ENCODE results near the gene EIF2B1.
"Not testable (repeated sequence)": the region's sequence is repeated elsewhere in the genome, so short reads cannot be mapped to it uniquely, and the experiment has no call there.

The EIF2B1 gene

DNA sequence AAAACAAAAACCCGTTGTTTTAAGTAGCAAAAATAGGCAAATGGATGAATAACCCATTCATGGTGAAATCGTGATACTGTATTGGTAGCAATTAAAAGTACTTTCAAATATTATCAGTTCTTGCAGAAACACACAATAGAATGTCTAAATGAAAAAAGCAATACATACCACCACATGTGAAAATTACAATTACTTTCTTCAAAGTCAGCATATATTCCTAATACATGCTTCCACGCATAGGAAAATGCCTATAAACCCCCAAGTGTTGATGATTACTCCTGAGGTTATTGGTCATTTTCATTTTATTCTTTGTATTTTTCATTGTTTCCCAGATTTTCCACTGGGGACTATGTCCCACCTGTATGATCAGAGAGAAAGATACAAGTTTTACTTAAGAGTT is 16.3 kb downstream of the EIF2B1 start:
- no peak for DNase-seq

- DNase-seq, result no peak
Observed at GRCh38 chr12:123614531-123614930, 19.0 kb downstream of the EIF2B1 start.

DNA sequence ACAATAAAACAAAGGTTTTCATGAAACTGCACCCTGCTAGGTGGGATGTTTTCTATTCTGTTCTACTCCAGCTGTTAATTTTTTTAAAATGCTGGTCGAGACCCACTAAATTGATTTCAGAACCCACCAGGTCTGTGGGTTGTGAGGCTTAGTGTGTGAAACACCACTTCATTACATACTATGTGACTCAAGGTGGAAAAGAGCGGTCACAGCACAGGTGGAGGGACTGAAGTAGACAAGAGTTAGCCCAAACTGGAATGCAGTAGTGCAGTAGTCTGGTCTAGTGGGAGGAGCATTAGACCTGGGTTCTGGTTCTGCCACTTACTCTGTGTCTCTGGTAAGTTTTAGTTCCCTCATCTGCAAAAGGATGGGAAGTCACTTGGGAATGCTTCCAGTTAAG is 19.4 kb downstream of the EIF2B1 start:
- no peak for DNase-seq

- no peak for DNase-seq
Observed at GRCh38 chr12:123608182-123608581, 25.3 kb downstream of the EIF2B1 start.

- no peak for DNase-seq
Observed at GRCh38 chr12:123607756-123608155, 25.7 kb downstream of the EIF2B1 start.

DNA sequence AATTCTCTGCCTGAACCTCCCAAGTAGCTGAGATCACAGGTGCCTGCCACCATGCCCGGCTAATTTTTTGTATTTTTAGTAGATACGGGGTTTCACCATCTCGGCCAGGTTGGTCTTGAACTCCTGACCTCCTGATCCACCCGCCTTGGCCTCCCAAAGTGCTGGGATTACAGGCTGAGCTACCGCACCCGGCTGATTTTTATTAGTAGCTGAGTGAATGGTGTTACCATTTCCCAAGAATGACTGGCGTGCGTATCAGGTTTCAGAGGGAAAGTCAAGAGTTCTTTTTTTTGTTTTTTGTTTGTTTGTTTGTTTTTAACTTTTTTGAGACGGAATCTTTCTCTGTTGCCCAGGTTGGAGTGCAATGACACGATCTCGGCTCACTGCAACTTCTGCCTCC is 30.0 kb downstream of the EIF2B1 start:
- DNase-seq, result not testable (repeated sequence)

GRCh38 chr12:123602651-123603195 is 30.8 kb downstream of the EIF2B1 start:
- DNase-seq, result peak; percentile 36

- DNase-seq, result peak; percentile 93
Observed at GRCh38 chr12:123601602-123602489, 31.6 kb downstream of the EIF2B1 start, which contains the start of gene DDX55. TSS of gene DDX55 (plus strand) at chr12:123602099. CDS start at chr12:123602149, 50 bp downstream.

GRCh38 chr12:123599721-123600120 is 33.8 kb downstream of the EIF2B1 start:
- DNase-seq, result no peak

DNA sequence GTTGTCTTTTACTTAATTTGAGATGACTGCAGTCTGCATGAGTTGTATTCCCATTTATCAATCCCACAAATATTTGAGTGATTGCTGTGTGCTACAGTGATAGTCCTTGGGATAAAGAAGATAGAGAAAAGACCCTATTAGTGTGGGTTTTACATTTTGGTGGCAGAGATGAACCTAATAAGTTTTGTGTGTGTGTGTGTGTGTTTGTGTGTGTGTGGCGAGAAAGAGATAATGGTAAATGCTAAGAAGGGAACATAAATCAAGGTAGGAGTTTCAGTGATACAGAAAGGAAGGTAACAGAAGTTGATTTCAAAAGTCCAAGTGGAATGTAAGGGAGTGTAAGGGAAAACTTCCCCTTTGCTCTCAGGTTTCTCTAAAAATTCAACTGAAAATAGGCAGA is 34.2 kb downstream of the EIF2B1 start:
- DNase-seq, result no peak

DNA sequence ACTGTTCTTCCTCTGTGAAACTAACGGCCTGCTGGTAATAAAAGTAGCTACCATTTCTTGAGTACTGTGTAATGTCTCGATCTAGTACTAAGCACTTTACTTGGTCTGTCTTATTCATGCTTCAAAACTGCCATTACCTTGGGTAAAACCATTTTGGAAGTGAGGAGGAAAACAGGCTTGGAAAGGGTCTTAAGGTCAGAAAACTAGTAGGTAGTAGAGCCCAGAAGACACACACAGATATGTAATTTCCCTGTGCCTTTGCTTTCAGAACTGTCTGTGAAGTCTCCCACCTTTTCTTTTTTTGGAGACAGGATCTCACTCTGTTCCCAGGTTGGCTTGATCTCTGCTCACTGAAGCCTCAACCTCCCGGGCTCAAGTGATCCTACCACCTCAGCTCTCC is 35.0 kb downstream of the EIF2B1 start:
- no peak for DNase-seq

DNA sequence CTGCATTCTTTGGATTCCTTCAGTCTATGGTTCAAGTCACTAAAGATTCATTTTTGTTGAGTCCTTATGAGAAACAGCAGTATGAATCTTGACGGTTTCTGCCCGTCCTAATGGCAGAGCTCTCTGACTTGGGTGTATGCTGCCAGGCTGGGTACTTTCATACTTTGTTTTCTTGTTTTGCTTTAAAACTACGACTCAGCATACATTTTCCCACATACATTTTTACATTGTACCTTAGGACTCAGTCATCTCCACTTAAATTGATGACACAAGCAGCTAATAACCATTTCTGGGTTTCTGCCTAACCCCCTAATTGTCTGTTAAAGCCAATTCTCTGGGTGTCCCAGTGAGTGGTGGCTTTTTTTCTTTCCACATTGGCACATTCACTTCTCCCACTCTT is 36.4 kb downstream of the EIF2B1 start:
- no peak for DNase-seq

DNA sequence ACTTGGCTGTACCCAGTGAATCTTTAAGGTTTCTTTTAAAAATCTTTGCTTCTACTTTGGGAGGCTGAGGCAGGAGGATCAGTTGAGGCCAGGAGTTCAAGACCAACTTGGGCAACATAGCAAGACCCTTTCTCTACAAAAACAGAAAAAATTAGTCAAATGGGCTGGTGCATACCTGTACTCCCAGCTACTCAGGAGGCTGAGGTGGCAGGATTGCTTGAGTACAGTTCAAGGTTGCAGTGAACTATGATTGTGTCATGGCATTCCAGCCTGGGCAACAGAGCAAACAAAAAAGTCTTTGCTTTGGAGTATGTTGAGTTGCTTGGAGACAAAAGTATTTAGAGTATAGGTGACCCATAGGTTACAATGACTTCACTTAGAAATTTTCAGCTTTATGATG is 37.8 kb downstream of the EIF2B1 start:
- DNase-seq, result no peak

DNA sequence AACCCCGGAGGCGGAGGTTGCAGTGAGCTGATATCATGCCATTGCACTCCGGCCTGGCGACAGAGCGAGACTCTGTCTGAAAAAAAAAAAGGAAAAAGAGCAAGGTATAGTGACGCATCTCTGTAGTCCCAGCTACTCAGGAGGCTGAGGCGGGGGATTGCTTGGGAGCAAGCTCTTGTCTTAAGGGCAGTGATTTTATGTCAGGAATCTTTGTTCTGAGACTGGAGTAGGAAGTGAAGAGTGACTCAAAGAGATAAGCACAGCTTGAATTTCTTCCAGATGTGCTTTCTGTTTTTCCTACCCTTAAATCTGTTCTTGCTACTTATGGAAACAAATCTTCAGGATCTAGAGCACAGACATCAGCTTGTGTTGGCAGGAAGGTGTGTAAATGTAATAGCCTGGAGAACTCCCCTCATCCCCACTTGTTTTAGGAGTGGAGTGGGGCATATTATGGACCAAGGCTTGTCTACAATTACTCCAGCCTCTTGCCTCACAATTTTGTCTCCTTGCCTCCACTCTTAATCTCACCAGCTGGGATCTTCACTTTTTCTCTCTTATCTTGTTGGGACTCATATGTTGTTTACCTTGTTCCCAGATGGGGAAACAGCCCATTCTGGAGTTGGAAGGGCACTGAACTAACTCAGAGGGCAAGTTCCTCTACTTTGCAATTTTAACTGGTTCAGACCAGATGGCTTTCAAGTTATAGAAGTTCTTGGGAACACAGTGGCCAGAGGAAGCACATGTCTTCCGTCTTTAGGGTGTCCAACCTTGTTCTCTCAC is 41.6 kb downstream of the EIF2B1 start:
- no peak for DNase-seq

DNA sequence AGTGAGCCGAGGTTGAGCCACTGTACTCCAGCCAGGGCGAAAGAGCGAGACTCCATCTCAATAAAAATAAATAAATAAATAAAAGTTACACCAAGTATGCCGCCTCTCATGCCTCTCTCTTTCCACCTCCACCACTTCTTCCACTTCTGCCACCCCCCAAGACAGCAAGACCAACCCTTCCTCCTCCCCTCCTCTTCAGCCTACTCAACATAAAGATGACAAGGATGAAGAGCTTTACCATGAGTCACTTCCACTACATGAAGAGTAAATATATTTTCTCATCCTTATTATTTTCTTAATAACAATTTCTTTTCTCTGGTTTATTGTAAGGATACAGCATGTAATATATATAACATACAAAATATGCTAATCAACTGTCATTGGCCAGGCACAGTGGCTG is 52.7 kb downstream of the EIF2B1 start:
- no peak for DNase-seq

DNA sequence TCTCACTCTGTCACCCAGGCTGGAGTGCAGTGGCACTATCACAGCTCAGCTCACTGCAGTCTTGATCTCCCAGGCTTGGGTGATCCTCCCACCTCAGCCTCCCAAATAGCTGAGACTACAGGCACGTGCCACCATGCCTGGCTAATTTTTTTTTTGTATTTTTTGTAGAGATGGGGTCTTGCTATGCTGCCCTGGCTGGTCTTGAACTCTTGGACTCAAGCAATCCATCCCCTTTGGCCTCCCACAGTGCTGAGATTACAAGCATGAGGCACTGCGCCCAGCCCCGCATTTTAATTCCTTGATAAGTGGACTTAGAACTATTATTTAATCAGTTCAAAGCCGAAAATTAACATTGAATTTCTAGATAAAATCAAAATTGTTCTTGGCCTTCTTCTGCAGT is 54.7 kb downstream of the EIF2B1 start:
- DNase-seq, result not testable (repeated sequence)

DNA sequence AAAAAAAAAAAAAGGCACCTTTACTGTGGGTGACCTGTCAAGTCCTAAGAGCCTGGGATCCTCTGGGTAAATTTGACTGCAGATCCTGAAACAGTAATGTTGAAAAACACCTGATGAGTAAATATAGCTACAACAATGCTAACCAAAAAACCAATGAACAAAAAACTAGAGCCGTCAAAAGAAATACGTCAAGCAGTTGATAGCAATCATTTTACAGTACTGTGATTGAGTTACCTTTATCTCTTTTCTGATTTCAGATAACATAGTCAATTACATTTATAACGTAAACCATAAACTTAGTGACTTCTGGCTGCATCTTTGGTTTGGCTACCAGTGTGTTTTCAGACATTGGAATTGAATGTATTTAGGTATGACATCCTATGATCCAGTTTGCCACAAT is 55.2 kb downstream of the EIF2B1 start:
- DNase-seq, result no peak

DNA sequence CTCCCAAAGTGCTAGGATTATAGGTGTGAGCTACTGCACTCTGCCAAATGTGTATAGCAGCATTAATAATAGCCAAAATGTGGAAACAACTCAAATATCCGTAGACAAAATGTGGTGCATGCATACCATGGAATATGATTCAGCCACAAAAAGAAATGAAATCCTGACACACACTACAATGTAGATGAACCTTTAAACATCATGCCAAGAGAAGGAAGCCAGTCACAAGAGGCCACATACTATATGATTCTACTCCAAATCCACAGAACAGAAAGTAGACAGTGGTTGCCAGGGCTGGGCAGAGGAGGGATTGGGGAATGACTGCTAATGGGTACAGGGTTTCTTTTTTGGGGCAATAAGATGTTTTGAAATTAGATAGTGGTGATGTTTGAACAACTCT is 56.9 kb downstream of the EIF2B1 start:
- DNase-seq, result no peak

DNA sequence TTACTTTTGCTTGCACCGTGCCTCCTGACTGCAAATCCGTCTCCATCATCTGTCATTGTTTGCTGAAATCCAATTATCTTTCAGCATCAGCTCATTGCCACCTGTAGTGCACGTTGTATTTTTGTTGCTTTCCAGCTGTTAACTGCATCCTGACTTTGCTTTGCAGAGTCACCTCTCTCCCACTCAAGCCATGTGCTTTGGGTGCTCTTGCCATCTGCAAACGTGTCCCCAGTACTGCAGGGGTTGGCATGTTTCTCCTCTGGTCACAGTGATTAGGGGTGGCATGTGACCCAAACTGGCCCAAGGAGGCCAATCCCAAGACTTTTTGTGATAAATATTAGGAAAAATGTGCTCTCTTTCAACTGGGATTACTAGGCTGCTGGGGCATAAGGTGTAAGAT is 59.6 kb downstream of the EIF2B1 start:
- no peak for DNase-seq

DNA sequence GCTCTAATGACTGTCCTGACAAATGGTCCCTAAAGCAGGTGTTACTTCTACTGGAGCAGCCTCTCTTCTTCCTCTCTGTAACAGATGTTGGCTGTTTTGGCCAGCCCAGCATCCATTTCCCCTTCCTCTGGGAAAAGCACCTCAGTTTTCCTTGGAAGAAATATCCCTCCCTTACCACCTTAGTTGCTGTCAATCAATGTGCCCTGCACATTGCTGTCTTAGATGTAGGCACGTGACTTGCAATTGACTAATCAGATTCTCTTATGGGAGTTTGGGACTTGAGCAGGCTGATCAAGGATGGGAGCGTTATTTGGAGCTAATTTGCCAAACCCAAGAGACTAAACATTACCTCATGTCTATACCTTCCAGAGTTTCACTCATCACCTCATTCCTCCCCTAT is 61.1 kb downstream of the EIF2B1 start:
- no peak for DNase-seq

- no peak for DNase-seq
Observed at GRCh38 chr12:123571343-123571813, 62.1 kb downstream of the EIF2B1 start.

All from suppressor macrophage treated with lipopolysaccharide for 4 hours (primary cell).